Measurements from ENCODE around the gene OR51L1. TPM values are rescaled to one million over a fixed set of nuclear protein-coding genes. Genes with fewer than 3 reads are reported as not detected.

Gene OR51L1
- total and polyA plus RNA-seq, 2 of the 13 experiments (the other 11 are each of a cell fraction or from before 2014, with no cell fraction given): not detected

GRCh38 chr11:4960877-4961276, 33.8 kb upstream of the OR51L1 start:
- H3K4me3 ChIP-seq (replicated peaks in 1 of 3; ENCODE audit: insufficient read depth in 1 of 3, low read depth in 2 of 3, low read length in 3 of 3): no peak overlapping the region
- in situ Hi-C loops (cut with HindIII; ENCODE audit: extremely low pct_ligation_motif_present, low pct_unique_long_range_greater_than_20kb): no loop called here
- H4K20me1 ChIP-seq (ENCODE audit: insufficient read depth, low read length): no peaks in the 10 kb centered on the region
- DNase-seq (ENCODE audit: low spot score): no peak
- peaks cover 0 to 3% of the 10 kb centered on the region in 2 experiments; a peak in 1 of 5 replicates for H3K27me3 ChIP-seq (ENCODE audit: control insufficient read depth in 1 of 2, insufficient read depth in 2 of 2, low read length in 2 of 2)
- H3K36me3 ChIP-seq (replicated peaks in 1 of 2; ENCODE audit: control insufficient read depth in 1 of 2, insufficient read depth in 2 of 2, low read length in 2 of 2): no peaks in the 10 kb centered on the region
- no peaks in the 10 kb centered on the region for H3K9me3 ChIP-seq (ENCODE audit: low read length)
- POLR2A ChIA-PET: no interaction called here
- intact Hi-C loops (cut with micrococcal nuclease; ENCODE audit: unreplicated experiment): no loop called here
- no peak overlapping the region for H3K9ac ChIP-seq (ENCODE audit: insufficient read depth, low read depth, low read length)
- H3K79me2 ChIP-seq (ENCODE audit: insufficient read depth, low read length): no peaks in the 10 kb centered on the region
- no peak overlapping the region for H2AFZ ChIP-seq (ENCODE audit: low read length)
- H3K4me2 ChIP-seq (ENCODE audit: low read depth, low read length): no peak overlapping the region
- TF ChIP-seq ZNF484 (CRISPR knock-in tag; IDR thresholded peaks at IDR 0.05; ENCODE audit: borderline replicate concordance, low read depth) (no peak), CREB1 (IDR thresholded peaks at IDR 0.05) (peak; percentile 32; the same call in 1 of the 2 replicates), CREB1 (CRISPR knock-in tag; IDR thresholded peaks at IDR 0.05) (no peak)
- 40% methylated on average over 3 of the region's 3 CpGs for WGBS (ENCODE audit: low lambda C conversion rate)
- no peak for ATAC-seq
- no peak overlapping the region for H3K27ac ChIP-seq (ENCODE audit: extremely low read length, insufficient read depth, low read length)
- BruUV-seq (replicated peaks): no TSS peak
- no peak for FAIRE-seq
- no peaks in the 10 kb centered on the region for H3K4me1 ChIP-seq (ENCODE audit: insufficient read depth, low read length)
- CTCF ChIA-PET (ENCODE audit: low intra/inter-chr PET ratio, low total read pairs): no interaction called here

- ChIA-PET POLR2A (no interaction called here), CTCF (ENCODE audit: low intra/inter-chr PET ratio, low total read pairs) (no interaction called here)
- Histone ChIP-seq H3K27ac (ENCODE audit: extremely low read length, insufficient read depth, low read length) (no peak overlapping the region), H3K4me2 (ENCODE audit: low read depth, low read length) (no peak overlapping the region), H3K79me2 (ENCODE audit: insufficient read depth, low read length) (no peaks in the 10 kb centered on the region), H3K4me1 (ENCODE audit: insufficient read depth, low read length) (no peaks in the 10 kb centered on the region), H3K9me3 (ENCODE audit: low read length) (no peaks in the 10 kb centered on the region), H3K4me3 (replicated peaks in 1 of 3; ENCODE audit: insufficient read depth in 1 of 3, low read depth in 2 of 3, low read length in 3 of 3) (no peak overlapping the region), H3K36me3 (replicated peaks in 1 of 2; ENCODE audit: control insufficient read depth in 1 of 2, insufficient read depth in 2 of 2, low read length in 2 of 2) (no peaks in the 10 kb centered on the region), H3K27me3 (ENCODE audit: control insufficient read depth in 1 of 2, insufficient read depth in 2 of 2, low read length in 2 of 2) (peaks cover 0 to 3% of the 10 kb centered on the region in 2 experiments; a peak in 1 of 5 replicates), H4K20me1 (ENCODE audit: insufficient read depth, low read length) (no peaks in the 10 kb centered on the region), H3K9ac (ENCODE audit: insufficient read depth, low read depth, low read length) (no peak overlapping the region), H2AFZ (ENCODE audit: low read length) (no peak overlapping the region)
- BruUV-seq (replicated peaks): no TSS peak
- no peak for FAIRE-seq
- DNase-seq (ENCODE audit: low spot score): no peak
- intact Hi-C loops (cut with micrococcal nuclease; ENCODE audit: unreplicated experiment): no loop called here
- in situ Hi-C loops (cut with HindIII; ENCODE audit: extremely low pct_ligation_motif_present, low pct_unique_long_range_greater_than_20kb): no loop called here
- ATAC-seq: no peak
- 12% methylated on average over 1 of the region's 1 CpG for WGBS (ENCODE audit: low lambda C conversion rate)
- TF ChIP-seq CSRNP1 (CRISPR knock-in tag; IDR thresholded peaks at IDR 0.05): no peak
- no peak for TF ChIP-seq ZNF768 (CRISPR knock-in tag; IDR thresholded peaks at IDR 0.05)
- TF ChIP-seq TCF7 (IDR thresholded peaks at IDR 0.05; ENCODE audit: low read depth): no peak
- TF ChIP-seq ZNF687 (CRISPR knock-in tag; IDR thresholded peaks at IDR 0.05): no peak
- no peak for TF ChIP-seq ZNF605 (CRISPR knock-in tag; IDR thresholded peaks at IDR 0.05)
- no peak for TF ChIP-seq RFX5 (IDR thresholded peaks at IDR 0.05; ENCODE audit: low read depth, low read length)
- TF ChIP-seq ZIK1 (CRISPR knock-in tag; IDR thresholded peaks at IDR 0.05; ENCODE audit: borderline replicate concordance, low read depth): no peak
- TF ChIP-seq SALL1 (CRISPR knock-in tag; IDR thresholded peaks at IDR 0.05): no peak
- TF ChIP-seq YY1 (IDR thresholded peaks at IDR 0.05; ENCODE audit: insufficient read depth, insufficient replicate concordance, low read depth, low read length): no peak
- TF ChIP-seq ZMYM2 (CRISPR knock-in tag; IDR thresholded peaks at IDR 0.05): no peak
Observed at GRCh38 chr11:4962816-4963215, 31.8 kb upstream of the OR51L1 start.
